GM23248 (cell line): ENCODE measurements around the gene ELAVL2.

ENCODE experiments used
- EZH2 ChIP-seq: fragments of 200-600 bp; sonication (generic); IDR thresholded peaks from 2 replicates; pipeline ENCODE4 v1.6.1; 2018; ENCODE audit warnings: antibody characterized with exemption, mild to moderate bottlenecking; ENCODE audit not compliant: insufficient read depth, poor library complexity, severe bottlenecking
- EZH2phosphoT487 ChIP-seq: fragments of 200-600 bp; sonication (generic); IDR thresholded peaks from 2 replicates; pipeline ENCODE4 v1.6.1; 2018; ENCODE audit warnings: antibody characterized with exemption, moderate library complexity, mild to moderate bottlenecking, low read depth; ENCODE audit not compliant: insufficient read depth

GRCh38 chr9:23693374-23693773, 132.7 kb downstream of the ELAVL2 start:
- TF ChIP-seq EZH2phosphoT487 (no peak), EZH2 (no peak)
